ENCODE data around the gene ZSWIM4. TPM values are rescaled to one million over a fixed set of nuclear protein-coding genes. Genes with fewer than 3 reads are reported as not detected.

ZSWIM4 gene
- total and polyA plus RNA-seq, 9 donors: 1.2 to 7.9 (median 4.3) TPM

DNA sequence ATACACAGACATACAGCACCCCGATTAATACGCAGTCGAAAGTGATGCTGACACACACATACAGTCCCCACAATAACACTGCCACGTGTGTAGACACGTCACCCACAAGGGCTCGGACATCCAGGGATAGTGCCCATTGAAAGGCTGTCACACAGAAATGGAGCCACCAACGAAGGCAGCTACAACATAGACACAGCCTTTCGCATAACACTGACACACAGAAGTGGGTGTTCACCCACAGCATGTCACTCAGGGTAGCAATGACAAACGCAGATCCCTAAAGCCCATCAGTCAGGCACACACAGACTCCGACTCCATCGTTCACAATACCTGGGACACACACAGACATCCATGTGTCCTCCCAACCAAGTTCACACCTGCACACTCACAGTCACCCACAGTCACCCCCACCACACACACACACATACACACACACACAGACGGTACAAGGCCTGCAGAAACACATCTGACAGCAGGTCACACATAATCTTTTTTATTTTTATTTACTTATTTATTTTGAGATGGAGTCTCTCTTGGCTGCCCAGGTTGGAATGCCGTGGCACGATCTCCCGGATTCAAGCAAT, 71.3 kb downstream of the ZSWIM4 start:
- intact Hi-C loops (cut with DNase I): loop anchor here in 3 of 4 donors (5.0 to 10.0 kb wide), 5 partner anchors 62 to 702 kb away; partner anchors contain the start of gene C19orf53 (in 1 of the 3)
- H3K9me3 ChIP-seq: no peaks in the 10 kb centered on the region
- DNase-seq: no peak
- no peaks in the 10 kb centered on the region for H3K36me3 ChIP-seq
- H3K27ac ChIP-seq: no peak overlapping the region
- H3K27me3 ChIP-seq: no peaks in the 10 kb centered on the region
- 76 to 84% (median 77%) methylated on average over 15 of the region's 15 CpGs for WGBS, 3 donors
- no peak overlapping the region for H3K4me3 ChIP-seq
- H3K4me1 ChIP-seq (ENCODE audit: insufficient read depth): no peaks in the 10 kb centered on the region
- TF ChIP-seq POLR2A (IDR thresholded peaks at IDR 0.05) (no peak), EP300 (IDR thresholded peaks at IDR 0.05) (no peak)
- TF ChIP-seq, protein P1, sequence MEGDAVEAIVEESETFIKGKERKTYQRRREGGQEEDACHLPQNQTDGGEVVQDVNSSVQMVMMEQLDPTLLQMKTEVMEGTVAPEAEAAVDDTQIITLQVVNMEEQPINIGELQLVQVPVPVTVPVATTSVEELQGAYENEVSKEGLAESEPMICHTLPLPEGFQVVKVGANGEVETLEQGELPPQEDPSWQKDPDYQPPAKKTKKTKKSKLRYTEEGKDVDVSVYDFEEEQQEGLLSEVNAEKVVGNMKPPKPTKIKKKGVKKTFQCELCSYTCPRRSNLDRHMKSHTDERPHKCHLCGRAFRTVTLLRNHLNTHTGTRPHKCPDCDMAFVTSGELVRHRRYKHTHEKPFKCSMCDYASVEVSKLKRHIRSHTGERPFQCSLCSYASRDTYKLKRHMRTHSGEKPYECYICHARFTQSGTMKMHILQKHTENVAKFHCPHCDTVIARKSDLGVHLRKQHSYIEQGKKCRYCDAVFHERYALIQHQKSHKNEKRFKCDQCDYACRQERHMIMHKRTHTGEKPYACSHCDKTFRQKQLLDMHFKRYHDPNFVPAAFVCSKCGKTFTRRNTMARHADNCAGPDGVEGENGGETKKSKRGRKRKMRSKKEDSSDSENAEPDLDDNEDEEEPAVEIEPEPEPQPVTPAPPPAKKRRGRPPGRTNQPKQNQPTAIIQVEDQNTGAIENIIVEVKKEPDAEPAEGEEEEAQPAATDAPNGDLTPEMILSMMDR (IDR thresholded peaks at IDR 0.05): no peak

DNA sequence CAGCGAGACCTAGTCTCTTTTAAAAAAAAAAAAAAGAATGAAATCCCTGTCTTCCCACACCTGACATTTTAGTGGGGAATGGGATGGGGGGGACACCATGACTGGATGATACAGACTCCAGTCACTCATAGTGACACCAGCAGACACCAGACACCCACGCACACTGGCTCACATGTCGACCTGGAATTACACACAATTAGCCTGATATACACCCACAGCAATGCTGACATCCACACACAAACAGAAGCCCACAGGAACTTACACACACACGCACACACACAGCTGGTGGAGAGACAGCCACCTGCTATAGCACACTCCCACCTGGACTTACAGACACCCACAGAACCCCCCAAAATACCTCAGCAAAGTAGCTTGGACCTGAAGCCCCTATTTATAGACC, 73.4 kb downstream of the ZSWIM4 start:
- WGBS, 3 donors: 67 to 82% (median 78%) methylated on average over 4 of the region's 4 CpGs
- Histone ChIP-seq H3K27me3 (no peaks in the 10 kb centered on the region), H3K36me3 (no peaks in the 10 kb centered on the region), H3K4me1 (ENCODE audit: insufficient read depth) (peaks cover 1% of the 10 kb centered on the region), H3K27ac (no peak overlapping the region), H3K9me3 (no peaks in the 10 kb centered on the region), H3K4me3 (no peak overlapping the region)
- DNase-seq: no peak
- TF ChIP-seq, protein P1 (IDR thresholded peaks at IDR 0.05): no peak
- TF ChIP-seq POLR2A (IDR thresholded peaks at IDR 0.05) (no peak), EP300 (IDR thresholded peaks at IDR 0.05) (no peak)
- intact Hi-C loops (cut with DNase I): loop anchor here in 3 of 4 donors (5.0 to 10.0 kb wide), 5 partner anchors 64 to 704 kb away; partner anchors contain the start of gene C19orf53 (in 1 of the 3)

DNA sequence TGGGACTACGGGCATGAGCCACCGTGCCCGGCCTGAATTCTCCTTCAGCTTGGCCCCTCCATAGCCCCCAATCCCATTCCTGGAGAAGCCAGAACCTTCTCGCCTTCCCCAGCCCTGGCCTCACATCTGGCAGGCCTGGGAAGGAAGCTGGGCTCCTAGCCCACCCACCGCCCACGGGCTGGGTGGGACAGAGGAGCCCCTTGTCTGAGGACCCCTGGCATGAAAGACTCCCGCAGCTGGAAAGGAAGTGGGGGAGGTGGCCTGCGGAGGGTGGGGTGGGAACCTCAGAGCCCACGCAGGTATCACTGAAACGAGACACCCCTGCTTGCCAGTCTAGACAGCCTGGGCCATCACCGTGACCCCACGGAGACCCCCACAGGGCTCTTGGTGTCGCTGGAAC, 74.0 kb downstream of the ZSWIM4 start:
- TF ChIP-seq POLR2A (IDR thresholded peaks at IDR 0.05) (no peak), EP300 (IDR thresholded peaks at IDR 0.05) (no peak)
- TF ChIP-seq, protein P1 (IDR thresholded peaks at IDR 0.05): no peak
- no peak overlapping the region for H3K27ac ChIP-seq
- DNase-seq: no peak
- 57 to 69% (median 69%) methylated on average over 4 to 13 of the region's 13 CpGs for WGBS, 3 donors
- no peaks in the 10 kb centered on the region for H3K36me3 ChIP-seq
- no peaks in the 10 kb centered on the region for H3K27me3 ChIP-seq
- intact Hi-C loops (cut with DNase I): loop anchor here in 3 of 4 donors (5.0 to 10.0 kb wide), 5 partner anchors 64 to 704 kb away; partner anchors contain the start of gene C19orf53 (in 1 of the 3)
- H3K4me1 ChIP-seq (ENCODE audit: insufficient read depth): peaks cover 1% of the 10 kb centered on the region
- no peak overlapping the region for H3K4me3 ChIP-seq
- H3K9me3 ChIP-seq: no peaks in the 10 kb centered on the region

DNA sequence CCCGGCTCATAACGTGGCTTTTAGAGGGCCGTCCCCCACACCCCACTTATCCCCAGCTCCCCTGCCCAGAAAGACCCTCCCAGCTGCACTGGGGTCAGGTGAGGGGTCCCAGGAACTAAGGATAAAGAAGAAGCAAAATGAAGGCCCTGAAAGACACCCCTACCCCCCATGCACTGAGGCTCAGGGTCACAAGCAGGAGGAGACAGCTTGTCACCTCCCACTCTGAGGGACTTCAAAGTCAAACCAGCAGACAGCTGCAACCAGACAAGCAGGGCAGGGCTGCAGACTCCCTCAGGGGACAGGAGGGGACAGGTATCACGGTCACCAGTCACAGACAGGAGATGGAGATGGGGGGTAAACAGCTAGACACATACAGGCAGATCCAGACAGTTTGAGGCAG, 75.6 kb downstream of the ZSWIM4 start:
- TF ChIP-seq, protein P1 (IDR thresholded peaks at IDR 0.05): no peak
- TF ChIP-seq POLR2A (IDR thresholded peaks at IDR 0.05) (no peak), EP300 (IDR thresholded peaks at IDR 0.05) (no peak)
- no peak overlapping the region for H3K4me3 ChIP-seq
- no peak for DNase-seq
- WGBS, 3 donors: 91 to 94% (median 91%) methylated on average over 4 of the region's 4 CpGs
- no peak overlapping the region for H3K27ac ChIP-seq
- H3K27me3 ChIP-seq: no peaks in the 10 kb centered on the region
- H3K36me3 ChIP-seq: no peaks in the 10 kb centered on the region
- intact Hi-C loops (cut with DNase I): loop anchor here in 2 of 4 donors (5.0 to 10.0 kb wide), 2 partner anchors 274 to 276 kb away; no protein-coding TSS in a partner anchor
- H3K4me1 ChIP-seq (ENCODE audit: insufficient read depth): peaks cover 1% of the 10 kb centered on the region
- no peaks in the 10 kb centered on the region for H3K9me3 ChIP-seq

Measured in ovary (tissue), 9 donors.